T1000 (cell line): Measurements from ENCODE around the gene FAM120B.

Experiments
- DNase-seq: peaks from one replicate; lab custom pipeline; 2025; ENCODE audit warnings: mixed read lengths; lab: John Stamatoyannopoulos, UW

The FAM120B gene

DNA sequence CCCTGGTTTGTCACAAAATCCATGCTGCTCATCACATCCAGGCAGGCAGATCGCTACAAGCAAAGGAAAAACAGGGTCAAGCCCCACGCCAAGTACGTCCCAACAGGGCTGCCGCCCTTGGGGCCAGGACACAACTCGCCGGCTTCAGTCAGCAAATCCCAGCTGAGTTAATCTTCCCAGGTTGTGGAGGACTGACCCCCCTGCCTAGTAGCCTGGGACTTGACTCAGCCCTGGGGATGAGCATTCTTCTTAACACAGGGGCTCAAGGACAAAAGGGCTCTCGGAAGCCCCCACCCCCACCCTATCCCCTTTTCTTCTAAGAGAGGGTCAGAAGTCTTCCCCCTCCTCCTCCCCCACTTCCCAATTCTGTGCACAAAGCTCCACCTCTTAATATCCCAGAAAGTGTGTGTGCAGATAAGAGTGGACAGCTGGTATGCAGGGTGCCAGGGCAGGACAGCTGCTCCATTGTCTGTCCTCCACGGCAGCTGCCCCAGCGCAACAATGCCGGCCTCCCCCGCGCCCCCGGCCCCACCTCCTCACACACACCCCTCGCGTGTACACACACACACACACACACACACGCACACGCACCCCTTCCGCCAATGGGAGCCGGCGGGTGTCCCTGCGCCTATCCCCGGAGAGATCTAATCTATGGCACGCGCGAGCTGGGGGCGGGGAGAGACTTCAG is 20.2 kb upstream of the FAM120B start:
- no peak for DNase-seq

DNA sequence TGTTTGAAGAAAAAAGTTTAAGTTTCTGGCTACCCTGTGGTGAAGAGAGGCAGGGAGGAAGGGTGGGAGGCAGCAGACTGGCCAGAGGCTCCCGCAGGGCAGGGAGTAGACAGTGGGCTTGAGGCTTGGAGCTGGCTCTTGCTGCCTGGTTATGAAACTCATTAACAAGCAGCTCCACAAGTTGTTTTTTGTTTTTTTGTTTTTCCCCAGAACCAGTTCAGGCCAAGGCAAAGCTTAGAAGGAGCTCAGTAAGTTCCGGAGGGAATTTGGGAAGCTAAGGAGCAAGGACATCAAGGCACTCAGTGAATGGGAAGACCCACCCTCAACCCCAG is 19.7 kb upstream of the FAM120B start:
- no peak for DNase-seq

DNA sequence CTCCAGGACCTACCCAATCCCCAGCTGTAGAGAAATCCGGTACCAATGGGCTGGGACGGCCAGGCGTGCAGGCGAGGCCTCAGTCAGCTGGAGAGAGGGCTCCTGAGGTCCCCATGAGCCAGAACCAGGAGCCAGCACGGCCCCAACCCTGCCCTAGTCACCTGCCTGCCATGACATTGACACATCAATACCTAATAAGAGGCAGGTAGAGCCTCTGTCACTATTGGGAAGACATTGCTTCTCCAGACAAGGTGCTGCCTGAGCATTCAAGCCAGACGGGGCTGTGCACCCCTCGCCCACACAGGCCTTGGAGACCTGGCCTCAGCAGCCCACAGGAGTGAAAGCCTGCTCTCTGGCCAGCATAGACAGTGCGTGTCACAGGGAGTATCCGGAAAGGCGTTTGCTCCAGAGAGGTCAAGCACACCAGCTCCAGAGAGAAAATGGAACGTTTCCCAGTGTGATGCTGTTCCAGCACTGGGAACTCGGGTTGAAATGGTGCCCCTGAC is 19.1 kb upstream of the FAM120B start:
- no peak for DNase-seq

- DNase-seq: no peak
Observed at GRCh38 chr6:170288091-170288631, 18.4 kb upstream of the FAM120B start.

GRCh38 chr6:170288852-170289179 is 17.7 kb upstream of the FAM120B start:
- DNase-seq: no peak

- no peak for DNase-seq
Observed at GRCh38 chr6:170289180-170289931, 17.2 kb upstream of the FAM120B start.

DNA sequence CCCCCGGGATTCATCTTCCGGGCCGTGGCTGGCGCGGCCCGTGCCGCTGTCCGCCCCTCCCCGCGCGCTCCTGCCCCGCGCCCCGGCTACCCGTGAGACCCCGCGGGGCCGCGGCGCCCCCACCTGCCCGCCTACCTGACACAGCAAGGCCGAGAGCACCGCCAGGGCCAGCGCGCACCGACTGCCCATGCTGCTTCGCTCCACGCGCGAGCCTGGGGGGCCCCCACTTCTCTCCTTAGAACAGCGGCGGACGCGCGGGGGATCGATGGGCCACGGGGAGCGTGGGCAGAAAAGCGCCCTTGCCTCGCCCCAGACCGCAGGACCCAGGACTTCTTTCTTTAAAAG is 16.6 kb upstream of the FAM120B start:
- DNase-seq: no peak

DNA sequence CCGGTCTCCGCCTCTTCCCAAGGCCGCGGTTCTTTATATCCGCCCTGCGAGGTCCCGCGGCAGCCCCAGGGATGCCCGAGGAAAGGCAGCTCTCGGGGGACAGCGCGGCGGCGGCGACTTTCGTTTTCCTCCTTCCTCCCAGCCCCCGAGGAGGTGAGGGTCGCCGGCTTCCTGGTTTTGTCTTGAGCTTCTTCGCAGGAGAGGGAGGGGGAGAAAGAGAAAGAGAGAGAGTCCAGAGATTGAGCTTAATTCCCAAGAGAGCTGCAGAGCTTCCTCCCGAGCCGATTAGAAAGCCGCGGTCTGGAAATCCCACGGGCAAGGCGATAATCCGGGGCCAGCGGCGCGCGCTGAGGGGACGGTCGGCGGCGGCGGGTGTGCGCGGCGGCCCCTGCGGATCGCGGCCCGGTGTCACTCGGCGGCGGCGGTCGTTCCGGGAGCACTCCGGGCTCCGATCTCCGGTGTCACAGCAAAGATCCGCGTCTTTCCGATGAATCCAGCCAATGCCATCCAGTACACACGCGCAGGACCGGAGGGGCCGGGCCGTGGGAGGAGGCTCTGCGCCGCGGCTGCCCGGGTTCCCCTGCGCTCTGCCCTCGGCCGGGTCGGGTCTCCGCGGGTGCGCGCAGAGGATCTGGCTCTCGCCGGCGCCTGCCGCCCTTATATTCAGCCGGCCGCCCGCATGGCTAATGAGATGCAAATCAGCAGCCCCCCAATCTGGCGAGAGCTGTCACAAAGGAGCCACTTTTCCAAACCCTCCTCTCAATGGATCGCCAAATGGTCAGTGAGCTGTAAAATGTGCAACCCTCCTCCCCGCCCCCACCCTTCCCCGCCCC is 16.0 kb upstream of the FAM120B start, which contains the start of gene DLL1:
TSS of gene DLL1 (minus strand) at position 783 of the 833 bp plus-strand sequence. CDS start 939 bp downstream, outside the sequence.
- peak; percentile 40 for DNase-seq

DNA sequence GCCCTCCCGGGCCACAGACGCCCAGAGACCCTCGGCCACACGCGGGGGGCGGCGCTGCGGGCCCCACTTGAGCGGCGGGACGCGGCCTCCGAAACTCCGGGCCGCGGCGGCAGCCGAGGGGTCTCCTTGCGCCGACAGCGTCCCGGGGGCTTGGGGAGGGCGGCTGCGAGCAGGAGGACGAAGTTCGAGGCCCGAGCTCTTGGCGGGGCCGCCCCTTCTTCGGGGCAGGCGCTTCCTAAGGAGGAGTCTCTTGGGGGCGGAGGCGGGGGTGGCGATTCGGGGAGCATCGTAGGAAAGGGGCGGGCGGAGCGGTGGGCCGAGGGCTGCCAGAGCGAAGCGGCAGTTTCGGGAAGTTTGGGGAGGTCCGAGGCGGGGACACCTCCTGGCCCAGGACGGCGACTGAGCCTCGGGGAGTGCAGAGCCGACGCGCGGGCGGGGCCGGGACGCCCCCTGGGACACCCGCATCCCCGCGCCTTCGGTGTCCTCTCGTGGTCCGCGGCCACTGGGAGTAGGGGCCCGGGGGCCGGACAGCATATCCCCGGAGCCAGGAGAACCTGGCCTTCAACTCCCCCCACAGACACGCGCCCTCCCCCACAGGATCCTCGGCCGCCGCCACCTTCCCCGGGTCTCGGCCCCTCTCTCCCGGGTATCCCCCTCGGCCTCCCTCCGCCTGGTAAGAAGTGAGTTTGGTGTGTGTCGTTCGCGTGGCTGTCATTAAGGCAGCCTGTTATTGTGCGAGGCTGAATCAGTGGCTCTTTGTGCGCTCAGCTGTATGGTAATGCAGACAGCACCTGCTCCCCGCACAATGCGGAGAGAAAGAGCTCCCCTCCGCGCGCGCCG is 15.1 kb upstream of the FAM120B start:
- DNase-seq: no peak

DNA sequence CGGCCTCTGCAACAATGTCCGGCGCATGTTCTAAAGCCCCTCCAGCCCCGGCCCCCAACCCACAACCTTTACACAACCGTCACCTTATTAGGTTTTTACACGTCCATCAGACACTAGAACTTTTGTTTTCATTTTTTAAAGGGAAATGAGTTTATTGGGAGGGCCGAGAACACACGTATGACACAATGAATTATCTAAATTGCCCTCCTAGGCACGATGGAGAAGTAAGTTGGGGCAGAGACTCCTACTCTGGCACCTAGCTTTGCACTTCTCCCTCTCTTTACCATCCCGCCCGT is 14.5 kb upstream of the FAM120B start:
- DNase-seq: no peak

DNA sequence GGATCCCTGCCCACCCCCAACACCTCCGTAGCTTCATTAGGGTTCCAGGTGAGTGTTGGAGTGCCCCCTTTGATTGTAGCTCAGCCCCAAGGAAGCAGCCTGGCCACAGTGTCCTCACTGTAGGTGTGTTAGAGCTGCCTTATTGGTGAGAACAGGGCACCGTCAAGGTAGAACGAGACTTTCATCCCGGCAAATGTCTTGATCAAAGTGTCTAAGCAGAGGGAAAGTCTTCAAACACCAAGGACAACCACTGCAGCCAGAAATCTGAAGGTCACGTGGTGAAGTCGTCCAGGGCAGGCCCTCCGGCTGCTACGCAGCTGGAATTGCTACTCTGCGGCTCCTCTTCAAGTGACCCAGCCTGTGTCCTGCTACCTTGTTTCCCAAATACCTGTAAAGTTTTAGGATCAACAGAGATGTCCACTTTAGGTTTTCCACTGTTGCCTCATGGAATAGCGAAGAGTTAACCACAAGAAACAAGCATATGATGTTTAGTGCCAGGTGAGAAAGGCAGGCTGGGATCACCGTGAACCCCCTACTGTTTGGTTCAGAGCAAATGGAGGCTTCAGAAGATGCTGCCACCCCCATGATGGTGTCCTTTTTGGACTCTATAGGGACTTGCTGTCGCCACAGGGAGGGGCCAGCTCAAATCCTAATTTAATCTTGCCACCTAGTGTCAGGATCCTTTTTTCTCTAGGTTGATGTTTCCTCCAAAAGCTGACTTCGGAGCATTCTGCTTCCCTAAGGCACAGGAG is 14.0 kb upstream of the FAM120B start:
- no peak for DNase-seq

DNA sequence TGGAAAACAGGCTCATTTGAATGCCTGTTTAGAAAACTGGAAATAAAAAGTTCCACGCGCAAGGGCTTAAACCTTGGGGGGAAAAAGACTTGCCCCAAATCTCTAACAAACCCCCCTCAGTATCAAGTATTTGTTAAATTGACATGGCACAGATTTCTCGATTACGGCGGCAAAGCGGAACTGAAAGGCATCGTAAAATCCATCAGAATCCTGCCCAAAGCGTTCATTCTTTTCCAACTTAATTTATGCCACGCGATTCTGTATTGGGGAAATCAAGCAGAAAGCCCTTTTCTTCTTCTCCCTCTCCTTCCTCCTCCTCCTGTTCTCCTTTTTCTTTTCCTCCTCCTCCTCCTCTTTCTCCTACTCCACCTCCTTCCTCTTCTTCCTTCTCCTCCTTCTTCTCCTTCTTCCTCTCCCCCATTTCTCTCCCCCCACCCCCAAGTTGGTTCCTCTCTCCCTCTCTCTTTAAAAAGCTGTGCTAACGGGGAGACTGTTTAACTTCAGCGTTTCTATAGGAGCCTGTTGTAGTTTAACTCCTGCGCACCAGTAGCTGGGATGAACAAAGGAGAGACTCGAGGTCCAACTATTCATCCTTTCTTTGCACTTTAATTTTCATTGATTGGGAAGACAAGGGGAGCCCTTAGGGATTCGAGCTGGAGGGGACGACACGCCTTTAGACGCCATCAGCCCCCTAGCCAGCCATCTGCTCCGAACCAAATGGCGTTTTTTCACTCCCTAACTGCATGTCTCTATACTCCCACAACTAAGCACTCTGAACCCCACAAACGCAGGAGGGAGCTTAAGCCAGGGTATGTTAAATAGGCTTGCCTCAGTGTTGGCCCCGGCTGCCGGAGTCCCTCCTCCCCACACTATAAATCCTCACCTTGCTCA is 13.0 kb upstream of the FAM120B start:
- no peak for DNase-seq

DNA sequence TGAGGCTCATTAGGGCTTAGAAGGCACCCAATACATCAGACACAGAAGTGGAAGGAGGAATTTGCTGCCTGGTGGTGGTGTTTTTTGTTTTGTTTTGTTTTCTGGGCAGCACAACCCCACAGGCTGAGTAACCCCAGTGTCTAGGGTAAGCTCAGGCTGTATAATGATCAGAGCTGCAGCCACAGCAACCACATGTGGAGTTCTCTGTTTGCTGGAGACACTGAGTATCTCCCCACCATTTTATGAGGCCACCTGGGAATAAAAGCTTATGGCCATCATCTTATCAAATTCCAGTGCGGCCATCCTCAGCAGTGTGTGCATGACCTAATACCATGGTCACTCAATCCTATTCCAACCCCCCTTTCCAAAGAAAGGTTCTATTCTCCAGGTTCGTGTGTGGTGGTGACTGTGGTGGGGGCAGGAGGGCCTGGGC is 12.2 kb upstream of the FAM120B start:
- no peak for DNase-seq

- DNase-seq: no peak
Observed at GRCh38 chr6:170294813-170295509, 11.6 kb upstream of the FAM120B start.

GRCh38 chr6:170295510-170296422 is 10.8 kb upstream of the FAM120B start:
- peak; percentile 36 for DNase-seq

DNA sequence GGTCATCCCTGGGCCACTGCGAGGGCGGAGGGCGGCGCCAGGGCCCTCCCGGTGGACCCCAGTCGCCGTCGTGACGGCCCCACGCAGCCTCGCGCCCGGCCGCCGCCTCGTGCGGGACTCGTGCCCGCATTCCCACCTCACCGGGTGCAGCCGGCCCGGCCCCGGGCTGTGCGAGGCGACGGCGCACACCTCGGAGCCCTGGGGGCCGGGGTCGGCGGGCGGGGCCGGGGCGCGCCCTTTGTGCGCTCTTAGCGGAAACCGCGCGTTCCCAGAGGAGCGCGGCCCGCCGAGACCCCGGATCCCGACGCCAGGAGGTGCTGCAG is 10.2 kb upstream of the FAM120B start:
- no peak for DNase-seq

DNA sequence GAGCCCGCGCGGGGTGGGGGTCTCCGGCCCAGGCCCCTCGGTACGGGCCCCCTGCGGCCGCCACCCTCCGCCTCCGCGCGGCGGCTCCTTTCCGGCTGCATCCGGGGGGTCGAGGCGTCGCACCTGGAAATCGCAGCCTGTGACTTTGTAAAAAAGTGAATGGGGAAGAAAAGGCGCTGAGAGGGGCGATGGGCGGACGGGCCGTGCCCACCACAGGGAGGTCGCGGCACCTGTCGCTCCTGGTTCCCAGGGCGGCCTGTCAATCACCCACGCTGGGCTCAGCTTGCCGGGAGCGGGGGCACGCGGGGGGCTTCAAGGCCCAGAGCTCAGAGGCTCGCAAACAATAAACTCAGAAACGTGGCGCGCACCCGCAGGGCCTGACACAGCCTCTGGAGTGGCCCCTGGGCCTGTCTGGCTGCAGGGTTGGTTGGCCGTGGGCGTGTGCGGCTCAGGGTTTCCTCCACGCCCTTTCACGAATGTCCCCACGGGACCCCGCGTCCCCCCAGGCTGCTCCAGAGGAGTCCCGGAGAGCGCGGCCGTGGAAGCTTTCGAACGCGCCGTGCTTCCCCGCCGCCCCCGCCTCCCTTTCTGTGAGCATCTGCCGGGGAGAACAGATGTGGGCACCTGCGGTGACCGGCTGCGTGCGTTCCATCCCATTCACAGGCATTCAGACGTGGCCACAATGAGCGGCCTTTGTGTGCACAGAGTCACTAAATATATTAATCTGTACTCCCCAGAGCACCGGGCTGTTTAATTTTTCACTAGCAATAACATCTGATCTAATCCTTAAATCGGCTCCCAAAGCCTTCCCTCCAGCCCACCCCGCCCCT is 9.6 kb upstream of the FAM120B start:
- DNase-seq: no peak
